ENCODE data around the gene KRT72.

DNA sequence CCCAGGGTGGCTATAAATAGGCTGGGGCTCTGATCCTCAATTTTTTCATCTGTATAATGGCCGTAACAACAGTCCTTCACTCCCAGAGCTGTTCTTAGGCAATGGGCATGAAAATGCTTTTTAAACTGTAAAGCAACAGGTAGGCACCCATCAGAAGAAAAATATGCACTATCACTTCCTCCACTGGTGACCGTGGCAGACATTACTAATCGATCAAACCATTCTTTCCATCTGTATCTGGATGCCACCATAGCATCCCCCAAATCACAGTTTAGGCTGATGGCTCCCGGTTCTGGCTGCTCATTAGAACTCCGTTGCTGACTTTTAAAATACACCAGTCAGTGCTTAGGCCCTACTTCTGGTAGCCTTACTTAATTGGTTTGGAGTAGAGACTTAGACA lies 59.6 kb downstream of the KRT72 start:
- TF ChIP-seq, protein P1, sequence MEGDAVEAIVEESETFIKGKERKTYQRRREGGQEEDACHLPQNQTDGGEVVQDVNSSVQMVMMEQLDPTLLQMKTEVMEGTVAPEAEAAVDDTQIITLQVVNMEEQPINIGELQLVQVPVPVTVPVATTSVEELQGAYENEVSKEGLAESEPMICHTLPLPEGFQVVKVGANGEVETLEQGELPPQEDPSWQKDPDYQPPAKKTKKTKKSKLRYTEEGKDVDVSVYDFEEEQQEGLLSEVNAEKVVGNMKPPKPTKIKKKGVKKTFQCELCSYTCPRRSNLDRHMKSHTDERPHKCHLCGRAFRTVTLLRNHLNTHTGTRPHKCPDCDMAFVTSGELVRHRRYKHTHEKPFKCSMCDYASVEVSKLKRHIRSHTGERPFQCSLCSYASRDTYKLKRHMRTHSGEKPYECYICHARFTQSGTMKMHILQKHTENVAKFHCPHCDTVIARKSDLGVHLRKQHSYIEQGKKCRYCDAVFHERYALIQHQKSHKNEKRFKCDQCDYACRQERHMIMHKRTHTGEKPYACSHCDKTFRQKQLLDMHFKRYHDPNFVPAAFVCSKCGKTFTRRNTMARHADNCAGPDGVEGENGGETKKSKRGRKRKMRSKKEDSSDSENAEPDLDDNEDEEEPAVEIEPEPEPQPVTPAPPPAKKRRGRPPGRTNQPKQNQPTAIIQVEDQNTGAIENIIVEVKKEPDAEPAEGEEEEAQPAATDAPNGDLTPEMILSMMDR (conservative IDR thresholded peaks at IDR 0.05; ENCODE audit: low read length) = no peak
- TF ChIP-seq EZH2phosphoT487 (IDR thresholded peaks at IDR 0.05; ENCODE audit: borderline replicate concordance) = no peak

Measured in Loucy (cell line).